SU-DHL-6 (cell line): ENCODE measurements around the gene NAV3.

Experiments used
- H2AFZ ChIP-seq: fragments of 200-600 bp; sonication (generic); 2 replicates; pipeline ENCODE4 v1.6.1; 2014; ENCODE audit warnings: low read depth, mild to moderate bottlenecking, moderate library complexity, mixed read lengths, antibody characterized with exemption, low read length; ENCODE audit not compliant: severe bottlenecking
- H3F3A ChIP-seq: fragments of 200-600 bp; shearing (Covaris generic); 2 replicates; pipeline ENCODE4 v1.6.0; 2016; ENCODE audit warnings: antibody characterized with exemption, mild to moderate bottlenecking; ENCODE audit not compliant: insufficient read depth
- H3K27ac ChIP-seq: fragments of 200-600 bp; sonication (generic); 2 replicates; pipeline ENCODE4 v1.5.1; 2016; ENCODE audit warnings: low read depth, mild to moderate bottlenecking, low read length, moderate library complexity, mixed read lengths
- H3K27me3 ChIP-seq: fragments of 200-600 bp; sonication (generic), shearing (Covaris generic); 2 replicates; pipeline ENCODE4 v1.6.0; 2014; ENCODE audit warnings: mild to moderate bottlenecking, low read length
- H3K36me3 ChIP-seq: fragments of 200-600 bp; sonication (generic); 2 replicates; pipeline ENCODE4 v1.6.1; 2014; ENCODE audit warnings: mild to moderate bottlenecking, low read length, mixed read lengths
- H3K4me2 ChIP-seq: fragments of 300-600, 200-600 bp; shearing (Covaris generic), sonication (generic); 2 replicates; pipeline ENCODE4 v1.6.0; 2014; ENCODE audit warnings: low read length, low read depth, mild to moderate bottlenecking; ENCODE audit not compliant: poor library complexity, severe bottlenecking
- H3K4me3 ChIP-seq: fragments of 200-600 bp; sonication (generic); 2 replicates; pipeline ENCODE4 v1.5.1; 2014; ENCODE audit warnings: antibody characterized with exemption, low read length, mild to moderate bottlenecking, mixed read lengths; ENCODE audit not compliant: insufficient read depth, poor library complexity, severe bottlenecking
- H3K79me2 ChIP-seq: fragments of 200-600 bp; sonication (generic); 2 replicates; pipeline ENCODE4 v1.6.1; 2014; ENCODE audit warnings: mild to moderate bottlenecking, low read length, moderate library complexity; ENCODE audit not compliant: insufficient read depth
- H3K9ac ChIP-seq: fragments of 200-600 bp; sonication (generic); 2 replicates; pipeline ENCODE4 v1.7.0; 2014; ENCODE audit warnings: mild to moderate bottlenecking, low read length
- H3K9me2 ChIP-seq: fragments of 200-600 bp; sonication (generic); replicated peaks from 2 replicates; pipeline ENCODE4 v1.6.1; 2014; ENCODE audit warnings: low read length; ENCODE audit not compliant: insufficient read depth
- H3K9me3 ChIP-seq: fragments of 200-600 bp; sonication (generic); 2 replicates; pipeline ENCODE4 v1.6.1; 2014; ENCODE audit warnings: low read length, mixed read lengths; ENCODE audit not compliant: insufficient read depth
- H4K20me1 ChIP-seq: fragments of 200-600 bp; sonication (generic); 2 replicates; pipeline ENCODE4 v1.6.1; 2014; ENCODE audit warnings: low read depth, mild to moderate bottlenecking, antibody characterized with exemption, low read length, moderate library complexity, mixed read lengths
- EZH2phosphoT487 ChIP-seq: fragments of 200-600 bp; sonication (generic), shearing (Covaris generic); conservative IDR thresholded peaks from 2 replicates; pipeline ENCODE4 v1.6.1; 2018; ENCODE audit warnings: mild to moderate bottlenecking, antibody characterized with exemption, low read length, moderate library complexity, mixed read lengths
- TF ChIP-seq, protein P1 (sequence below): fragments of 200-600 bp; sonication (generic); IDR thresholded peaks from one replicate; pipeline ENCODE4 v1.5.1; 2017; ENCODE audit warnings: antibody characterized with exemption, mild to moderate bottlenecking, low read length, moderate library complexity; ENCODE audit not compliant: insufficient read depth, poor library complexity, severe bottlenecking

The NAV3 gene

GRCh38 chr12:77974645-77975044, 144.0 kb downstream of the NAV3 start:
- H3K27me3 ChIP-seq = no peaks in the 10 kb centered on the region; the same call in 1 of the 2 replicates
- no peaks in the 10 kb centered on the region for H3K9me2 ChIP-seq
- H2AFZ ChIP-seq = no peak overlapping the region
- H3K4me3 ChIP-seq = no peak overlapping the region
- H3K4me2 ChIP-seq = no peak overlapping the region
- no peaks in the 10 kb centered on the region for H4K20me1 ChIP-seq
- no peak overlapping the region for H3K27ac ChIP-seq
- H3F3A ChIP-seq = no peaks in the 10 kb centered on the region
- no peaks in the 10 kb centered on the region for H3K79me2 ChIP-seq
- TF ChIP-seq, protein P1, sequence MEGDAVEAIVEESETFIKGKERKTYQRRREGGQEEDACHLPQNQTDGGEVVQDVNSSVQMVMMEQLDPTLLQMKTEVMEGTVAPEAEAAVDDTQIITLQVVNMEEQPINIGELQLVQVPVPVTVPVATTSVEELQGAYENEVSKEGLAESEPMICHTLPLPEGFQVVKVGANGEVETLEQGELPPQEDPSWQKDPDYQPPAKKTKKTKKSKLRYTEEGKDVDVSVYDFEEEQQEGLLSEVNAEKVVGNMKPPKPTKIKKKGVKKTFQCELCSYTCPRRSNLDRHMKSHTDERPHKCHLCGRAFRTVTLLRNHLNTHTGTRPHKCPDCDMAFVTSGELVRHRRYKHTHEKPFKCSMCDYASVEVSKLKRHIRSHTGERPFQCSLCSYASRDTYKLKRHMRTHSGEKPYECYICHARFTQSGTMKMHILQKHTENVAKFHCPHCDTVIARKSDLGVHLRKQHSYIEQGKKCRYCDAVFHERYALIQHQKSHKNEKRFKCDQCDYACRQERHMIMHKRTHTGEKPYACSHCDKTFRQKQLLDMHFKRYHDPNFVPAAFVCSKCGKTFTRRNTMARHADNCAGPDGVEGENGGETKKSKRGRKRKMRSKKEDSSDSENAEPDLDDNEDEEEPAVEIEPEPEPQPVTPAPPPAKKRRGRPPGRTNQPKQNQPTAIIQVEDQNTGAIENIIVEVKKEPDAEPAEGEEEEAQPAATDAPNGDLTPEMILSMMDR = no peak
- no peak for TF ChIP-seq EZH2phosphoT487
- H3K36me3 ChIP-seq = no peaks in the 10 kb centered on the region
- no peaks in the 10 kb centered on the region for H3K9me3 ChIP-seq
- no peak overlapping the region for H3K9ac ChIP-seq

DNA sequence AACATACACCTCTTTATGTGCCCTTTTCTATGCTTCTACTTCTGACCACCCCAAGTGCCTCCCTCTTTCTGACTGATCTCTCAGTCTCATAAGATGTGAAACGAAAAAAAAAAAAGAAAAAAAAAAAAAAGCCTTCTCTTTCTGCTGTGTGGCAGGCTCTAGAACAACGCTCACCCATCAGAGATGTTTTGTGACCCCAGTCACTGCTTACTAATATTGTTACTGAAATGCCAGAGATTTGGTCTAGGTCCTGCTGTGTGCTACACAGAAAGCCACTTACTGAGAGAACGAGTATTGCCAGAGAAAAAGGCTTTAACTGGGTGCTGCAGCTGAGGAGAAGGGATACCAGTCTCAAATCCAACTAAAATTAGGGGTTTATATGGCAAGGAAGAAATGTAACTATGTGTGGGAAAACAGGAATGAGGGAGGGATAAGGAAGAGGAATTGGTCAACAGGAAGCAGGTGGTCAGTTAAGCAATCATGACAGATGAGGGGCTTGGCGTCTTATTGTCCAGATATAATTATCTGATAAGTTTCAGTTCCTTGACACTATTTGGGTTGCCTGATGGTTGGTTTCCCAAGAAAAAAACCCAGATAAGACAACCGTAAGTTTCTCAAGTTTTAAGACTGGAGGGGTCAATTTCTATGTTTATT, 149.0 kb downstream of the NAV3 start:
- Histone ChIP-seq H3K4me3 (no peak overlapping the region), H3K9me2 (no peaks in the 10 kb centered on the region), H3K4me2 (no peak overlapping the region), H3K9ac (no peak overlapping the region), H3K79me2 (no peaks in the 10 kb centered on the region), H3F3A (no peaks in the 10 kb centered on the region), H3K36me3 (no peaks in the 10 kb centered on the region), H2AFZ (no peak overlapping the region), H3K9me3 (no peaks in the 10 kb centered on the region), H3K27me3 (no peaks in the 10 kb centered on the region), H4K20me1 (no peaks in the 10 kb centered on the region), H3K27ac (no peak overlapping the region)
- no peak for TF ChIP-seq EZH2phosphoT487
- TF ChIP-seq, protein P1 = no peak

GRCh38 chr12:77980782-77981181, 150.1 kb downstream of the NAV3 start:
- no peaks in the 10 kb centered on the region for H3K27me3 ChIP-seq
- TF ChIP-seq, protein P1 = no peak
- no peak for TF ChIP-seq EZH2phosphoT487
- H3K9ac ChIP-seq = no peak overlapping the region
- no peak overlapping the region for H3K4me2 ChIP-seq
- no peaks in the 10 kb centered on the region for H3F3A ChIP-seq
- no peak overlapping the region for H3K4me3 ChIP-seq
- H3K9me2 ChIP-seq = no peaks in the 10 kb centered on the region
- no peak overlapping the region for H2AFZ ChIP-seq
- no peak overlapping the region for H3K27ac ChIP-seq
- no peaks in the 10 kb centered on the region for H3K79me2 ChIP-seq
- no peaks in the 10 kb centered on the region for H4K20me1 ChIP-seq
- no peaks in the 10 kb centered on the region for H3K9me3 ChIP-seq
- no peaks in the 10 kb centered on the region for H3K36me3 ChIP-seq
